CD4-positive, CD25-positive, alpha-beta regulatory T cell (primary cell): Measurements from ENCODE around the gene PPFIA1. TPM values are rescaled to one million over a fixed set of nuclear protein-coding genes. Genes with fewer than 3 reads are reported as not detected.
"Not testable (repeated sequence)": the region's sequence is repeated elsewhere in the genome, so short reads cannot be mapped to it uniquely, and the experiment has no call there.

Experiments
- ATAC-seq, 2 donors: fragments of 150-1000 bp; cut with Tn5 transposase; one replicate each; pipeline ENCODE4 v1.10.0; 2021; ENCODE audit warnings: low read depth in 2 of 2, moderate number of reproducible peaks in 2 of 2, moderate library complexity in 1 of 2
- DNase-seq, 3 donors: peaks; one replicate each; pipeline versions ENCODE4 v3.0.0 to v3.0.0-alpha.2; 2012 to 2022; ENCODE audit warnings: mixed read lengths in 1 of 3
- H3K27ac ChIP-seq: one replicate; pipeline ENCODE4 v1.7.0; 2013; ENCODE audit warnings: mild to moderate bottlenecking, low read length; ENCODE audit not compliant: insufficient read depth, poor library complexity, severe bottlenecking
- H3K27me3 ChIP-seq: one replicate; pipeline ENCODE4 v1.7.0; 2013; ENCODE audit warnings: low read length; ENCODE audit not compliant: control insufficient read depth, insufficient read depth
- H3K36me3 ChIP-seq: one replicate; pipeline ENCODE4 v1.7.0; 2013; ENCODE audit warnings: mild to moderate bottlenecking, low read length, moderate library complexity; ENCODE audit not compliant: control insufficient read depth, insufficient read depth
- H3K4me1 ChIP-seq: 2 replicates; pipeline ENCODE4 v1.7.0; 2013; ENCODE audit warnings: mild to moderate bottlenecking, low read length; ENCODE audit not compliant: insufficient read depth, control insufficient read depth, poor library complexity, severe bottlenecking
- H3K4me3 ChIP-seq: one replicate; pipeline ENCODE4 v1.7.0; 2013; ENCODE audit warnings: low read depth, mild to moderate bottlenecking, low read length, moderate library complexity
- H3K9me3 ChIP-seq, 2 experiments: 1 replicate in 1 of 2; 2 replicates in 1 of 2; pipeline ENCODE4 v1.7.0; 2013; ENCODE audit warnings: low read length in 2 of 2, mild to moderate bottlenecking in 1 of 2, moderate library complexity in 1 of 2; ENCODE audit not compliant: control insufficient read depth in 2 of 2
- H3K27ac Mint-ChIP-seq, 3 donors: one replicate each; pipeline ENCODE4 v1.8.0; 2020 to 2022; ENCODE audit warnings: mild to moderate bottlenecking in 3 of 3, mixed read lengths in 3 of 3, moderate library complexity in 2 of 3
- H3K27me3 Mint-ChIP-seq: one replicate; pipeline ENCODE4 v1.8.0; 2022; ENCODE audit warnings: mild to moderate bottlenecking, mixed read lengths
- H3K36me3 Mint-ChIP-seq: one replicate; pipeline ENCODE4 v1.8.0; 2020; ENCODE audit warnings: mixed read lengths
- H3K4me1 Mint-ChIP-seq, 4 donors: one replicate each; pipeline ENCODE4 v1.8.0; 2020 to 2022; ENCODE audit warnings: mixed read lengths in 4 of 4, mild to moderate bottlenecking in 1 of 4
- H3K4me3 Mint-ChIP-seq, 4 donors: one replicate each; pipeline ENCODE4 v1.8.0; 2020 to 2022; ENCODE audit warnings: mild to moderate bottlenecking in 4 of 4, mixed read lengths in 4 of 4, moderate library complexity in 3 of 4
- H3K9me3 Mint-ChIP-seq, 7 donors: one replicate each; pipeline ENCODE4 v1.8.0; 2020 to 2022; ENCODE audit warnings: mixed read lengths in 7 of 7, mild to moderate bottlenecking in 3 of 7, moderate library complexity in 2 of 7
- polyA plus RNA-seq, 4 donors: library from polyadenylated mRNA; unstranded; fragments of 300-500 nt; fragmentation: Illumina TruSeq; gene quantifications; one replicate each; pipeline ENCODE4 v1.2.3, GENCODE V29; 2021
- total RNA-seq: library from RNA; stranded (reverse); gene quantifications from one replicate; pipeline ENCODE4 v1.2.3, GENCODE V29; 2022

Gene PPFIA1
- total and polyA plus RNA-seq, 5 donors from 2014 or later = 7.9 to 62.6 (median 11.3) TPM

DNA sequence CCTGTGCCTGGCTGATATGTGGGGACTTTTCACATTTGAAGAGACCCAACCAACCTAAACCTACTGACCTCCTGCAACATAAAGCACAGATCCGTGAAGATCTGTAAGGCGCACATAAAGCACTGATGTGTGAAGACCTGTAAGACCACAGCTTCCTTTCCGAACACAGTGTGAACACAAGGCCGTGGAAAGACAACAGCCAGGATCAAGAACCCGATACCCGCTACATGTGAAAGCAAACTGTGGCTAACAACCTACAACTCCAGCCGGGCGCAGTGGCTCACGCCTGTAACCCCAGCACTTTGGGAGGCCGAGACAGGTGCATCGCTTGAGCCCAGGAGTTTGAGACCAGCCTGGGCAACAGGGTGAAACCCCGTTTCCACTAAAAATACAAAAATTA is 17.6 kb upstream of the PPFIA1 start:
- H3K27me3 ChIP-seq = no peaks in the 10 kb centered on the region
- Mint-ChIP-seq H3K4me3 (no peak overlapping the region), H3K4me1 (no peaks in the 10 kb centered on the region), H3K27ac (no peak overlapping the region), H3K36me3 (no peaks in the 10 kb centered on the region), H3K9me3 (peaks cover 0 to 3% (median 0%) of the 10 kb centered on the region in 7 donors), H3K27me3 (no peaks in the 10 kb centered on the region)
- H3K36me3 ChIP-seq = no peaks in the 10 kb centered on the region
- no peak overlapping the region for H3K27ac ChIP-seq
- no peak for DNase-seq
- H3K9me3 ChIP-seq = no peaks in the 10 kb centered on the region
- no peaks in the 10 kb centered on the region for H3K4me1 ChIP-seq
- no peak for ATAC-seq
- H3K4me3 ChIP-seq = no peak overlapping the region

DNA sequence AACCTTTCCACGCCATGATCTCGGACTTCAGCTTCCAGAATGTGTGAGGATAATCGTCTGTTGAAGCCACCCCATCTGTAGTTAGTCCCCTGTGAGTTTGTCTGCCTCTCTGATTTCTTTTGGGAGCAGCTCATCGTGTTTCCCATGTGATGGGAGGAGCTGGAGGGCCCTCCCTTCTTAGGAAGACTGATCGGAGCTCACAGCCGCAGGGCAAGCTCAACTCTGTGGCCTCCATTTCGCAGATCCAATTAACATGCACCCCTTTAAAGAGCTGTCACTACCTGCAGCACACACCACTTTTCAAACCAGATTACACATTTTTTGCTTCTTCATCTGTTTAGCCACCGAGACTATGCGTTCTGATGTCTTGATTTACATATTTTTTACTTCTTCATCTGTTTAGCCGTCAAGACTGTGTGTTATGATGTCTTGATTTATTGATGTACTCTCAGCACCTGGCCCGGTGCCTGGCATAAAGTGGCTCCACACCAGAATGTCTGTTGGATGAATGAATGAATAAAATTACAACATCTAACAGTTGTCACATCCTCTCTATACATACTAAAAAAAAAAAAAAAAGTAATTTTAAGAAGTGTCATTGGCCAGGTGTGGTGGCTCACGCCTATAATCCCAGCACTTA is 14.9 kb upstream of the PPFIA1 start:
- no peaks in the 10 kb centered on the region for H3K9me3 ChIP-seq
- H3K27ac ChIP-seq = no peak overlapping the region
- H3K27me3 Mint-ChIP-seq = no peaks in the 10 kb centered on the region
- H3K4me1 ChIP-seq = no peaks in the 10 kb centered on the region
- H3K4me1 Mint-ChIP-seq = no peaks in the 10 kb centered on the region
- ATAC-seq (no peak), DNase-seq (no peak)
- no peaks in the 10 kb centered on the region for H3K36me3 ChIP-seq
- no peak overlapping the region for H3K27ac Mint-ChIP-seq
- H3K4me3 ChIP-seq = no peak overlapping the region
- no peaks in the 10 kb centered on the region for H3K36me3 Mint-ChIP-seq
- peak overlapping the region in 1 of 4 donors; percentile 47 for H3K4me3 Mint-ChIP-seq
- H3K27me3 ChIP-seq = no peaks in the 10 kb centered on the region
- peaks cover 0 to 3% (median 0%) of the 10 kb centered on the region in 7 donors for H3K9me3 Mint-ChIP-seq

DNA sequence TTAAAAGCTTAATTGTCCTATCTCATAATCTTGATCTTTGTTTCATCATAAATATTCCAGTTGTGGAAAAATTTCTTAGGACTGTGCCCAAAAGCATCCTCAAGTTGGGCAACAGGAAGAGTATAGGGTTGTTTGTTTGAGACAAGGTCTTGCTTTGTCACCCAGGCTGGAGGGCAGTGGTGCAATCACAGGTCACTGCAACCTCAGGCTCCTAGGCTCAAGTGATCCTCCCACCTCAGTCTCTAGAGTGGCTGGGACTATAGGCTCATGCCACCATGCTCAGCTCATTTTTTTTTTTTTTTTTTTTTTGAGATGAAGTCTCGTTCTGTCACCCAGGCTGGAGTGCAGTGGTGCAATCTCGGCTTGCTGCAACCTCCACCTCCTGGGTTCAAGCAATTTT is 11.4 kb upstream of the PPFIA1 start:
- not testable (repeated sequence) for H3K27me3 Mint-ChIP-seq, H3K27ac Mint-ChIP-seq, H3K27me3 ChIP-seq, H3K9me3 Mint-ChIP-seq, H3K4me1 ChIP-seq, H3K9me3 ChIP-seq, ATAC-seq, H3K4me1 Mint-ChIP-seq, H3K36me3 ChIP-seq, H3K36me3 Mint-ChIP-seq, H3K27ac ChIP-seq, H3K4me3 ChIP-seq, DNase-seq, H3K4me3 Mint-ChIP-seq

DNA sequence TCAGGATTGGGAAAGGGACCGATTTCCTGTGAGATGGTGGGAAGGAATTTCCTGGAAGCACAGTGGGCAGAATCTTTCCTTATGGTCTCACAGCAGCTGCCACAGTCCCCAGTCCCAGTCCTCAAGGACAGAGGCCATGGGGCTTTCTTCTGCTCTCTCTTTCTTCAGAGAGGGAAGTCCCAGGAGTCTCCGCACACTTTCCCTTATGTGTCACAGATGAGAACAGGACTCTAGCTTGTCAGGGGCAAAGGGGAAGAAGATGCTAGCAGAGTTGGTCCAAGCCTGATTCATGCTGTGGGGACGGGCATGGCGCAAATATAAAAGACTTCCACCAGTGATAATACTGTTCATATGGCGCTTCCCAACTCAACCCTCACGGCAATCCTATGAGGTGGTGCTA is 7.5 kb upstream of the PPFIA1 start:
- H3K9me3 ChIP-seq = no peaks in the 10 kb centered on the region
- no peak overlapping the region for H3K4me3 ChIP-seq
- no peaks in the 10 kb centered on the region for H3K27me3 ChIP-seq
- DNase-seq (no peak), ATAC-seq (no peak)
- Mint-ChIP-seq H3K4me3 (no peak overlapping the region), H3K4me1 (no peaks in the 10 kb centered on the region), H3K9me3 (no peaks in the 10 kb centered on the region), H3K27ac (no peak overlapping the region), H3K36me3 (no peaks in the 10 kb centered on the region), H3K27me3 (peaks cover 14% of the 10 kb centered on the region)
- no peak overlapping the region for H3K27ac ChIP-seq
- H3K4me1 ChIP-seq = no peaks in the 10 kb centered on the region
- no peaks in the 10 kb centered on the region for H3K36me3 ChIP-seq

DNA sequence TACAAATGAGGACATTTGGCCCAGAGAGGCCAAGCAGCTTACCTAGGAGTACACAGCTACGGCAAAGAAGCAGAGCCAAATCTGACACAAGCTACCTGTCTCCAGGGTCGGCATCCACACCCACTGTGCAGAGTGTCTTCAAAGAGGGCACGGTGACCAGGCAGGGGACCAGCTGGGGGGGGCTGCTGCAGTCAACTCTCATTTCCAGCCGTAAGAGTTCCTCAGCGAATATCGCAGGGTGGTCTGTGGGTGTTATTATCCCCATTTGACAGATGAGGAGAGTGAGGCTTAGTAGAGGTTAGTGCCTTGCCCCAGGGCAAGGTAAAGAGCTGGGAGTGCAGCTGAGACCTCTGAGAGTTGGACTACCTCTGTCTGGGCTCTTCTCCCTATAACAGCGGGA is 7.1 kb upstream of the PPFIA1 start:
- no peaks in the 10 kb centered on the region for H3K27me3 ChIP-seq
- H3K36me3 ChIP-seq = no peaks in the 10 kb centered on the region
- no peak overlapping the region for H3K27ac ChIP-seq
- ATAC-seq (no peak), DNase-seq (no peak)
- Mint-ChIP-seq H3K4me1 (no peaks in the 10 kb centered on the region), H3K27ac (no peak overlapping the region), H3K27me3 (peaks cover 14% of the 10 kb centered on the region), H3K36me3 (no peaks in the 10 kb centered on the region), H3K9me3 (no peaks in the 10 kb centered on the region), H3K4me3 (no peak overlapping the region)
- H3K4me1 ChIP-seq = no peaks in the 10 kb centered on the region
- no peaks in the 10 kb centered on the region for H3K9me3 ChIP-seq
- no peak overlapping the region for H3K4me3 ChIP-seq

DNA sequence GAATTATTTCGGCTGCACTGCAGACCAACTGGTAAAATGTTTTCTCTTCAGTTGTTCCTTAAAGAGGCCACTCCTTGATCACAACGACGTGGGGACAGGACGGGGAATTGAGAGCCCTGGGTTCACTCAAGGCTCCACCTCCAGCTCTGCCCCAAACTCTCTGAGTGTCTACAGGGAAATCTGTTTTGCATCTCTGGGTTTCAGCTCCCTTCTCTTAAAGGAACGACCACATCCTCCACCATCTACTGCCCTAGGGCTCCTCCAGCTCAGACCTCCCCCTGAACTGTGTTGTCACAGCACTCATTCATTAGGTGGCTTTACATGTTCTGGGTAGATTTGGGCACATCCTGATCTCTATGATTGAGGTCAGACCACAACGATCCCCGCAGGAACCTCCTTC is 5.1 kb upstream of the PPFIA1 start:
- no peak overlapping the region for H3K27ac Mint-ChIP-seq
- H3K36me3 Mint-ChIP-seq = no peaks in the 10 kb centered on the region
- peaks cover 30% of the 10 kb centered on the region for H3K27me3 Mint-ChIP-seq
- H3K4me1 Mint-ChIP-seq = peaks cover 0 to 13% (median 7%) of the 10 kb centered on the region in 4 donors
- H3K9me3 Mint-ChIP-seq = no peaks in the 10 kb centered on the region
- DNase-seq (peak in 1 of 3 donors; percentile 11), ATAC-seq (no peak)
- peaks cover 9% of the 10 kb centered on the region for H3K4me1 ChIP-seq
- no peaks in the 10 kb centered on the region for H3K27me3 ChIP-seq
- no peak overlapping the region for H3K27ac ChIP-seq
- H3K9me3 ChIP-seq = no peaks in the 10 kb centered on the region
- no peak overlapping the region for H3K4me3 ChIP-seq
- H3K4me3 Mint-ChIP-seq = no peak overlapping the region
- no peaks in the 10 kb centered on the region for H3K36me3 ChIP-seq

DNA sequence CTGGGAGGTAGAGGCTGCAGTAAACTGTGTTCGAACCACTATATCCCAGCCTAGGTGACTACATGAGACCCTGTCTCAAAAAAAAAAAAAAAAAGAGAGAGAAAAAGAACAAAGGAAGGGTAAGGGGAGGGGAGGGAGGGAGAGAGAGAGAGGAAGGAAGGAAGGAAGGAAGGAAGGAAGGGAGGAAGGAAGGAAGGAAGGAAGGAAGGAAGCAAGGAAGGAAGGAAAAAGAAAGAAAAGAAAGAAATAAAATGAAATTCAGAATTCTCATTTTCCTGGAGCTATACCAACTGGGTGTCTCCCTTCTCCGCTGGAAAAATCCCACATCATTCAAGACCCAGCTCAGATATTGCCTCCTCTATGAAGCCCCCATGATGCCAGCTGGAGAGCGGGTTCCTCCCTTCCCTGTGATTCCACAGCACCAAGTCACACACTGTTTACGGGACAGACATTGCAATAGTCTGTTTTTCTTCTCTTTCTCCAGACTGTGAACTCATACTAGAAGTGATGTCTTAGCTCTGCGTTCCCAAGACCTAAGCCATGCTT is 3.0 kb upstream of the PPFIA1 start:
- ATAC-seq = no peak
- Mint-ChIP-seq H3K9me3 (no peaks in the 10 kb centered on the region), H3K36me3 (no peaks in the 10 kb centered on the region), H3K27me3 (peaks cover 30% of the 10 kb centered on the region), H3K27ac (no peak overlapping the region), H3K4me3 (peak overlapping the region in 3 of 4 donors; percentile 33 to 82 (median 74)), H3K4me1 (peaks cover 0 to 25% (median 13%) of the 10 kb centered on the region in 4 donors)
- H3K36me3 ChIP-seq = no peaks in the 10 kb centered on the region
- peaks cover 23% of the 10 kb centered on the region for H3K4me1 ChIP-seq
- no peak for DNase-seq
- H3K9me3 ChIP-seq = no peaks in the 10 kb centered on the region
- no peaks in the 10 kb centered on the region for H3K27me3 ChIP-seq
- H3K27ac ChIP-seq = no peak overlapping the region
- H3K4me3 ChIP-seq = no peak overlapping the region

DNA sequence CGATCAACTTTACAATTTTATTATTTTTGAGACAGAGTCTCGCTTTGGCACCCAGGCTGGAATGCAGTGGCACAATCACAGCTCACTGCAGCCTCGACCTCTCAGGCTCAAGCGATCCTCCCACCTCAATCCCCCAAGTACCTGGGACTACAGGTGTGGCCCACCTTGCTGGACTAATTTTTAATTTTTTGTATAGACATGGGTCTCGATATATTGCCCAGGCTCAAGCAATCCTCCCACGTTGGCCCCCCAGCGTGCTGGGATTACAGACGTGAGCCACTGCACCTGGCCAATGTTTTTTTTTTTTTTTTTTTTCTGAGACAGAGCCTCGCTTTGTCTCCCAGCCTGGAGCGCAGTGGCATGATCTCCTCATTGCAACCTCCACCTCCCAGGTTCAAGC is 2.0 kb upstream of the PPFIA1 start:
- DNase-seq (no peak), ATAC-seq (no peak)
- Mint-ChIP-seq H3K36me3 (peaks cover 7% of the 10 kb centered on the region), H3K4me1 (peaks cover 4 to 35% (median 22%) of the 10 kb centered on the region in 4 donors), H3K27ac (no peak overlapping the region), H3K9me3 (no peaks in the 10 kb centered on the region), H3K27me3 (peaks cover 30% of the 10 kb centered on the region), H3K4me3 (peak overlapping the region in 3 of 4 donors; percentile 33 to 74 (median 43))
- Histone ChIP-seq H3K9me3 (no peaks in the 10 kb centered on the region), H3K27ac (no peak overlapping the region), H3K4me1 (peaks cover 32% of the 10 kb centered on the region), H3K4me3 (no peak overlapping the region), H3K36me3 (peaks cover 2% of the 10 kb centered on the region), H3K27me3 (no peaks in the 10 kb centered on the region)
